Hepatocyte (in vitro differentiated cells): ENCODE results near the gene TLN1.

ENCODE experiments used
- EZH2 ChIP-seq: fragments of 200-600 bp; sonication (generic); IDR thresholded peaks from 2 replicates; pipeline ENCODE4 v1.6.1; 2016; ENCODE audit warnings: antibody characterized with exemption, mild to moderate bottlenecking, borderline replicate concordance
- EZH2phosphoT487 ChIP-seq: fragments of 200-600 bp; sonication (generic); IDR thresholded peaks from one replicate; pipeline ENCODE4 v1.6.1; 2018; ENCODE audit warnings: antibody characterized with exemption, mild to moderate bottlenecking, low read depth, moderate library complexity; ENCODE audit not compliant: unreplicated experiment, severe bottlenecking
- TF ChIP-seq, protein P1 (sequence below): fragments of 200-600 bp; sonication (generic); IDR thresholded peaks from 2 replicates; pipeline ENCODE4 v1.5.1; 2016; ENCODE audit warnings: antibody characterized with exemption, mild to moderate bottlenecking; ENCODE audit not compliant: poor library complexity

DNA sequence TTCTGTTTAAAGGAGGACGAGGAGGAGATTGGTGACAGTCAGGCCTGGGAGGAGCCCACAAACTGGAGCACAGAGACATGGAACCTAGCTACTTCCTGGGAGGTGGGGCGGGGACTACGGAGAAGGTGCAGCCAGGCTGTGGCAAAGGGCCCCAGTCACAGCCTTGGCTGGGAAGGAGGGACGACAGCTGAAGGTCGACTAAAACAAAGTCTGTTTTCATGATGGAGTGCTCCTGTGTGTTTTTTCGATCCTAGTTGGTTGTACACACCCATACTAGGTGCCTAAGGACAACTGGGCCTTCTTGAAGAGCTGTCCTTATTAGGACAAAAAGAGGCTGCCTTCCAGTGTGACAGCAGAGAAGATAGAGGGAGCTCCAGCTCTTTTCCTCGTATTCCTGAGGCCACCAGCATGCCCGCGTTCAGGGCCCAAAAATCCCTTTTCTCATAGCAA lies 71.0 kb downstream of the TLN1 start:
- TF ChIP-seq, protein P1, sequence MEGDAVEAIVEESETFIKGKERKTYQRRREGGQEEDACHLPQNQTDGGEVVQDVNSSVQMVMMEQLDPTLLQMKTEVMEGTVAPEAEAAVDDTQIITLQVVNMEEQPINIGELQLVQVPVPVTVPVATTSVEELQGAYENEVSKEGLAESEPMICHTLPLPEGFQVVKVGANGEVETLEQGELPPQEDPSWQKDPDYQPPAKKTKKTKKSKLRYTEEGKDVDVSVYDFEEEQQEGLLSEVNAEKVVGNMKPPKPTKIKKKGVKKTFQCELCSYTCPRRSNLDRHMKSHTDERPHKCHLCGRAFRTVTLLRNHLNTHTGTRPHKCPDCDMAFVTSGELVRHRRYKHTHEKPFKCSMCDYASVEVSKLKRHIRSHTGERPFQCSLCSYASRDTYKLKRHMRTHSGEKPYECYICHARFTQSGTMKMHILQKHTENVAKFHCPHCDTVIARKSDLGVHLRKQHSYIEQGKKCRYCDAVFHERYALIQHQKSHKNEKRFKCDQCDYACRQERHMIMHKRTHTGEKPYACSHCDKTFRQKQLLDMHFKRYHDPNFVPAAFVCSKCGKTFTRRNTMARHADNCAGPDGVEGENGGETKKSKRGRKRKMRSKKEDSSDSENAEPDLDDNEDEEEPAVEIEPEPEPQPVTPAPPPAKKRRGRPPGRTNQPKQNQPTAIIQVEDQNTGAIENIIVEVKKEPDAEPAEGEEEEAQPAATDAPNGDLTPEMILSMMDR = peak; percentile 47
- TF ChIP-seq EZH2 (no peak), EZH2phosphoT487 (no peak)
